Esophagus muscularis mucosa (tissue), 3 donors: ENCODE results near the gene GRIA4.

Source experiments
- POLR2A ChIP-seq: fragments of 450-650 bp; IDR thresholded peaks from one replicate; pipeline ENCODE4 v1.6.1; 2017; ENCODE audit warnings: antibody characterized with exemption, moderate library complexity, mild to moderate bottlenecking, low read depth
- TF ChIP-seq, protein P1 (sequence below), 3 experiments: fragments of 200-600 bp in 2 of 3; fragments of 450-650 bp in 1 of 3; sonication (generic) in 2 of 3; IDR thresholded peaks; one replicate each; pipeline ENCODE4 v1.5.1; 2017 to 2019; ENCODE audit warnings: antibody characterized with exemption in 3 of 3, mild to moderate bottlenecking in 2 of 3, moderate library complexity in 1 of 3

DNA sequence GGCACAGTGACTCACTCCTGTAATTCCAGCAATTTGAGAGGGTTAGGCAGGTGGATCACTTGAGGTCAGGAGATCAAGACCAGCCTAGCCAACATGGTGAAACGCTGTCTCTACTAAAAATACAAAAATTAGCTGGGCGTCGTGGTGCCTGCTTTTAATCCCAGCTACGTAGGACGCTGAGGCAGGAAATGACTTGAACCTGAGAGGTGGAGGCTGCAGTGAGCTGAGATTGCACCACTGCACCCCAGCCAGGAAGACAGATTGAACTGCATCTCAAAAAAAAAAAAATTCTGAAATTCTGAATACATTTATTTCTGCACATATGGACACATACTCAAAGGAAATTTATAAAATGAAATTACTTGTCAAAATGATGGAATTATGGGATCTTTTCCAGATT, 103.2 kb downstream of the GRIA4 start:
- TF ChIP-seq, protein P1, sequence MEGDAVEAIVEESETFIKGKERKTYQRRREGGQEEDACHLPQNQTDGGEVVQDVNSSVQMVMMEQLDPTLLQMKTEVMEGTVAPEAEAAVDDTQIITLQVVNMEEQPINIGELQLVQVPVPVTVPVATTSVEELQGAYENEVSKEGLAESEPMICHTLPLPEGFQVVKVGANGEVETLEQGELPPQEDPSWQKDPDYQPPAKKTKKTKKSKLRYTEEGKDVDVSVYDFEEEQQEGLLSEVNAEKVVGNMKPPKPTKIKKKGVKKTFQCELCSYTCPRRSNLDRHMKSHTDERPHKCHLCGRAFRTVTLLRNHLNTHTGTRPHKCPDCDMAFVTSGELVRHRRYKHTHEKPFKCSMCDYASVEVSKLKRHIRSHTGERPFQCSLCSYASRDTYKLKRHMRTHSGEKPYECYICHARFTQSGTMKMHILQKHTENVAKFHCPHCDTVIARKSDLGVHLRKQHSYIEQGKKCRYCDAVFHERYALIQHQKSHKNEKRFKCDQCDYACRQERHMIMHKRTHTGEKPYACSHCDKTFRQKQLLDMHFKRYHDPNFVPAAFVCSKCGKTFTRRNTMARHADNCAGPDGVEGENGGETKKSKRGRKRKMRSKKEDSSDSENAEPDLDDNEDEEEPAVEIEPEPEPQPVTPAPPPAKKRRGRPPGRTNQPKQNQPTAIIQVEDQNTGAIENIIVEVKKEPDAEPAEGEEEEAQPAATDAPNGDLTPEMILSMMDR (IDR thresholded peaks at IDR 0.05): no peak
- TF ChIP-seq POLR2A: no peak
